GM19452 (cell line): ENCODE measurements around the gene CCDC187.

Experiments
- ATAC-seq: cut with Tn5 transposase; IDR thresholded peaks from one replicate; pipeline ENCODE4 v1.9.1; 2021; ENCODE audit not compliant: unreplicated experiment

CCDC187 gene

GRCh38 chr9:136286359-136286986 is 17.4 kb downstream of the CCDC187 start:
- ATAC-seq, result no peak

- no peak for ATAC-seq
Observed at GRCh38 chr9:136285501-136286358, 18.2 kb downstream of the CCDC187 start.

- ATAC-seq, result no peak
Observed at GRCh38 chr9:136284951-136285350, 18.9 kb downstream of the CCDC187 start.

GRCh38 chr9:136284311-136284710 is 19.6 kb downstream of the CCDC187 start:
- ATAC-seq, result no peak

- peak; percentile 88 for ATAC-seq
Observed at GRCh38 chr9:136283291-136284235, 20.3 kb downstream of the CCDC187 start.

GRCh38 chr9:136282272-136282861 is 21.5 kb downstream of the CCDC187 start:
- no peak for ATAC-seq

- no peak for ATAC-seq
Observed at GRCh38 chr9:136281421-136282271, 22.2 kb downstream of the CCDC187 start.

- no peak for ATAC-seq
Observed at GRCh38 chr9:136280535-136281315, 23.2 kb downstream of the CCDC187 start.

- ATAC-seq, result no peak
Observed at GRCh38 chr9:136279471-136279870, 24.4 kb downstream of the CCDC187 start.

GRCh38 chr9:136278894-136279293 is 25.0 kb downstream of the CCDC187 start:
- ATAC-seq, result no peak

GRCh38 chr9:136278221-136278620 is 25.7 kb downstream of the CCDC187 start:
- ATAC-seq, result no peak

GRCh38 chr9:136277746-136278145 is 26.1 kb downstream of the CCDC187 start:
- no peak for ATAC-seq

- no peak for ATAC-seq
Observed at GRCh38 chr9:136276716-136277115, 27.2 kb downstream of the CCDC187 start.

GRCh38 chr9:136275655-136276429 is 28.1 kb downstream of the CCDC187 start:
- no peak for ATAC-seq

- ATAC-seq, result no peak
Observed at GRCh38 chr9:136274786-136275654, 28.9 kb downstream of the CCDC187 start.

GRCh38 chr9:136273921-136274785 is 29.7 kb downstream of the CCDC187 start:
- ATAC-seq, result no peak
